GM13976 (cell line): ENCODE results near the gene LRRC52.

Source experiments
- DNase-seq: peaks from one replicate; pipeline ENCODE4 v3.0.0; 2012; ENCODE audit warnings: low spot score
- CTCF ChIP-seq: IDR thresholded peaks from 2 replicates; pipeline ENCODE4 v1.5.1; 2012; ENCODE audit warnings: borderline replicate concordance, mild to moderate bottlenecking; ENCODE audit not compliant: insufficient read depth; ENCODE audit errors: extremely low read depth, missing control alignments, control extremely low read depth
- in situ Hi-C: fragments of 300-500 bp; cut with MboI; formaldehyde crosslinking; loops from one replicate; pipeline ENCODE4 v1.12.0; 2022; ENCODE audit warnings: low sequenced_read_pairs, mixed read lengths, inconsistent platforms; ENCODE audit not compliant: unreplicated experiment

LRRC52 gene

GRCh38 chr1:165592945-165593823 is 49.4 kb downstream of the LRRC52 start:
- peak; percentile 60 for DNase-seq
- TF ChIP-seq CTCF: peak; percentile 80
- in situ Hi-C loops: no loop called here

- TF ChIP-seq CTCF: no peak
- in situ Hi-C loops: loop anchor here (5.0 kb wide), 1 partner anchor 203 kb away; no protein-coding TSS in a partner anchor
- no peak for DNase-seq
Observed at GRCh38 chr1:165595246-165595938, 51.6 kb downstream of the LRRC52 start.

GRCh38 chr1:165597883-165598675 is 54.3 kb downstream of the LRRC52 start:
- no peak for TF ChIP-seq CTCF
- DNase-seq: peak; percentile 95
- in situ Hi-C loops: loop anchor here (5.0 kb wide), 1 partner anchor 206 kb away; no protein-coding TSS in a partner anchor

- no peak for DNase-seq
- no peak for TF ChIP-seq CTCF
- in situ Hi-C loops: loop anchor here (5.0 kb wide), 1 partner anchor 206 kb away; no protein-coding TSS in a partner anchor
Observed at GRCh38 chr1:165598676-165599059, 54.9 kb downstream of the LRRC52 start.

GRCh38 chr1:165600793-165601192 is 57.0 kb downstream of the LRRC52 start:
- in situ Hi-C loops: loop anchor here (5.0 to 25.0 kb wide), 2 partner anchors 312 to 887 kb away; no protein-coding TSS in a partner anchor
- DNase-seq: no peak

More at GRCh38 chr1:165600793-165601192, 57.0 kb downstream of the LRRC52 start:
- TF ChIP-seq CTCF: no peak
